VCaP (cell line): ENCODE data around the gene EPHA3.
A peak's percentile ranks its signal among the peaks of the same experiment; 100 is the strongest.

Experiments
- H3K27ac ChIP-seq: fragments of 450-650 bp; 2 replicates; pipeline ENCODE4 v1.5.1; 2017
- CTCF ChIP-seq: fragments of 450-650 bp; conservative IDR thresholded peaks from 2 replicates; pipeline ENCODE4 v1.5.1; 2017; ENCODE audit warnings: mild to moderate bottlenecking, moderate library complexity

The EPHA3 gene

GRCh38 chr3:89087851-89088250 lies 19.6 kb upstream of the EPHA3 start:
- H3K27ac ChIP-seq: no peak overlapping the region
- no peak for TF ChIP-seq CTCF

DNA sequence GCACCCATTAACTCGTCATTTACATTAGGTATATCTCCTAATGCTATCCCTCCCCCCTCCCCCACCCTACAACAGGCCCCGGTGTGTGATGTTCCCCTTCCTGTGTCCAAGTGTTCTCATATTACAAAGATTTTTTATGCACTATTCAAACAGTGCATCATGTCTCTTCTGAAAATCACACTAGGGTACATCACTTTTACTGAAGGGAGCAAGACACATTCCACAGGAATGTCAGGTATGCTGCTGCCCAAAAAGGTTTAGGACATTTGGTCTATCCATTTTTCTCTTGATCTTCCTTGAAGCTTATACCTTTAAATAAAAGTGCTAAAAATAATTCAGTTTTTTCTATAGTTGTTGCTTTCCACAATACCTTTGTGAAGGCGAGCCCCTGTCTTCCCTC lies 9.2 kb upstream of the EPHA3 start:
- H3K27ac ChIP-seq: no peak overlapping the region
- TF ChIP-seq CTCF: no peak

- H3K27ac ChIP-seq: no peak overlapping the region
- TF ChIP-seq CTCF: peak; percentile 99
These were observed 8.3 kb upstream of the EPHA3 start for GRCh38 chr3:89098964-89099585.

DNA sequence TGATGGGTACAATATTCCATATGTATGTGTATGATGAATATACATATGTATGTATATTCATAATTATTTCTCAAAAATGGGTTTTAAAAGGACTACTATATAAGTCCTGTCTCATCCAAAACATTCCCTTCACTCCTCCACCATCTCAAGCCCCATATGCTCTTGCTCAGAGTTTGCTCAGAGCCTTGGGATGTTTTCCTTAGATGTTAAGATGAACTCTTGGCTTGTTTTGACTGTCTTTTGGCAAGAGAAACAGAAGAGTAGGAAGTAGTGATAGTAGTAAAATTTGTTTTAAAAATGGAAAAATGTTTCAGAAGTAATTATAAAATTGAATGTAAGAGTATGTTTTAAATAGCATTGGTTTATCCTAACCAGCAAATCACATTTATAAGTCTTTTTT lies 6.2 kb upstream of the EPHA3 start:
- TF ChIP-seq CTCF: no peak
- no peak overlapping the region for H3K27ac ChIP-seq

DNA sequence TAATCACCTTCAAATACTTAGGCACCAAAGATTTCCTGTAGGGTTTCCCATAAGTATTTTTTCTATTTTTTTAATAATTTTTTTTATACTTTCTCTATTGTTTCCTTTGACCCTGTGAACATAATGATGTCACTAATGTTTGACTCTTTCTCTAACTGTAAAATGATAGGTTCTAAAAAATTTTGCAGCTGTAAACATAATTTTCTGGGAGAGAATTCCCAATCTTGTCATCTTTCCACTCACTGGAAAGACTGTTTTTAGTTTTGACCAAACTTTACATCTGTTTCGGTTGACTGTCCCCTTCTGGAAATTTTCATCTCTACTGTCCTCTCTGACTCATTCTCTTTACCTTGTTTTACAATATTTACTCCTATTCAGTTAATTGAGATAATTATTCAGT lies 5.5 kb upstream of the EPHA3 start:
- no peak overlapping the region for H3K27ac ChIP-seq
- no peak for TF ChIP-seq CTCF

DNA sequence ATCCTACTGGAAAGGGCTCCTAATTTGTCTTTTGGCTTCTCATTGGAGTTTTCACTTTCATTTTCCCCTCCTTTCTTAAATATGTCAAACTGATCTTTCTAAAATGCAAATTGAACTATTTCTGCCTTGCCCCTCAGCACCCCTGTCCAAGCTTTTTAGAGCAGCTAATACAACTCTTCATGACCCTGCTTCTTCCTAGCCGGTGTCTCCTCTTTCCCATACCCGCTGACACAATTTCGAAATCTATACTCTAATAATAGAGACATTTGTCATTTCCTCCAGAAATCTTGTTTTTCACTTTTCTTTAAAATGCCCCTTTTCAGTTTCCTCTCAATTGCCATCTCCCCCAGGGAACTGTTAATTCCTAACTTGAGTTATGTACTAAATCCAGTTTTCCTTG lies 2.9 kb upstream of the EPHA3 start:
- no peak overlapping the region for H3K27ac ChIP-seq
- no peak for TF ChIP-seq CTCF

DNA sequence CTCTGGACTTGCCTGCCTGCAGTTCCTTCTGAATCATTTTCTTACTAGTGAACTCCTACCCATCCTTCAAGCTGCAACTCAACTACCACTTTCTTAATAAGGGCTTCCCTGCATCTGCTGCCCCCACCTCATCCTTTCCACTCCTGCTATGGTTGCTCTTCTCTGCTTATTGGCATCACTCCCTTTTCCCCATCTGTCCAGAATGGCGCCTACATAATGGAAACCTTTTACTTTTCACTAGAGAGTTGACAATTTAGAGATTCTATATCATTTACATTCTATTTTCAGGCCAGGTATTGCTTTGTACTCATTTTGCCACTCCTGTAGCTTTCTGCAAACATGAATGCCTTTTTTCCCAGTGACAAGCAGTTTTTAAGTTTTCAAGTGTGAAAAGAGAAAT lies 1.9 kb upstream of the EPHA3 start:
- TF ChIP-seq CTCF: no peak
- H3K27ac ChIP-seq: no peak overlapping the region

DNA sequence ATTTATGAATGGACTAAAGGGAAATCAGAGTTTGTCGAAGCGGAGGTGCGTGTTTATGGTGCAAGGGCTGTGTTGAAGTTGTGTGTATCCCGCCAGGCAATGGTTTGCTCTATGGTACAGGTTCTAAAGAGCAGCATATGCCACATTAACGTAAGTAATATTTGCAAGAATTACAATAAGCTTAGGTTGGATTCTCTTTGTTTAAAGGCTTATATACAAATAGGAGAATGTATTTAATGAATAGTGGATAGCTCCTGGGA lies 800 bp downstream of the EPHA3 start:
- H3K27ac ChIP-seq: no peak overlapping the region
- no peak for TF ChIP-seq CTCF
